GM12801 (cell line): ENCODE results near the gene MRPL43.

Source experiments
- TF ChIP-seq, protein P1 (sequence below): IDR thresholded peaks from one replicate; pipeline ENCODE4 v1.5.1; 2011; ENCODE audit warnings: control low read depth; ENCODE audit not compliant: insufficient read length; ENCODE audit errors: extremely low read depth

Gene MRPL43

GRCh38 chr10:101003639-101004206 is 16.4 kb upstream of the MRPL43 start:
- TF ChIP-seq, protein P1, sequence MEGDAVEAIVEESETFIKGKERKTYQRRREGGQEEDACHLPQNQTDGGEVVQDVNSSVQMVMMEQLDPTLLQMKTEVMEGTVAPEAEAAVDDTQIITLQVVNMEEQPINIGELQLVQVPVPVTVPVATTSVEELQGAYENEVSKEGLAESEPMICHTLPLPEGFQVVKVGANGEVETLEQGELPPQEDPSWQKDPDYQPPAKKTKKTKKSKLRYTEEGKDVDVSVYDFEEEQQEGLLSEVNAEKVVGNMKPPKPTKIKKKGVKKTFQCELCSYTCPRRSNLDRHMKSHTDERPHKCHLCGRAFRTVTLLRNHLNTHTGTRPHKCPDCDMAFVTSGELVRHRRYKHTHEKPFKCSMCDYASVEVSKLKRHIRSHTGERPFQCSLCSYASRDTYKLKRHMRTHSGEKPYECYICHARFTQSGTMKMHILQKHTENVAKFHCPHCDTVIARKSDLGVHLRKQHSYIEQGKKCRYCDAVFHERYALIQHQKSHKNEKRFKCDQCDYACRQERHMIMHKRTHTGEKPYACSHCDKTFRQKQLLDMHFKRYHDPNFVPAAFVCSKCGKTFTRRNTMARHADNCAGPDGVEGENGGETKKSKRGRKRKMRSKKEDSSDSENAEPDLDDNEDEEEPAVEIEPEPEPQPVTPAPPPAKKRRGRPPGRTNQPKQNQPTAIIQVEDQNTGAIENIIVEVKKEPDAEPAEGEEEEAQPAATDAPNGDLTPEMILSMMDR: no peak

GRCh38 chr10:101002456-101002855 is 15.2 kb upstream of the MRPL43 start:
- TF ChIP-seq, protein P1: no peak

- TF ChIP-seq, protein P1: no peak
Observed at GRCh38 chr10:101001659-101002035, 14.3 kb upstream of the MRPL43 start.

GRCh38 chr10:101000915-101001658 is 13.8 kb upstream of the MRPL43 start:
- TF ChIP-seq, protein P1: no peak

GRCh38 chr10:101000127-101000914 is 13.0 kb upstream of the MRPL43 start:
- TF ChIP-seq, protein P1: no peak

- TF ChIP-seq, protein P1: no peak
Observed at GRCh38 chr10:100999742-101000126, 12.4 kb upstream of the MRPL43 start, which contains the start of gene LZTS2. Gene LZTS2 (plus strand): TSS chr10:100999808. CDS start chr10:101002539, 2,731 bp downstream.

- TF ChIP-seq, protein P1: no peak
Observed at GRCh38 chr10:100998991-100999741, 11.9 kb upstream of the MRPL43 start.
